Activated T-helper 1 cell treated with Interleukin-2 at 50 U/mL for 16 hours (primary cell): ENCODE data around the gene GDF7.
A peak's percentile ranks its signal among the peaks of the same experiment; 100 is the strongest.

Experiments
- DNase-seq: peaks from one replicate; pipeline ENCODE4 v3.0.0-alpha.2; 2020; ENCODE audit warnings: low read depth

The GDF7 gene

DNA sequence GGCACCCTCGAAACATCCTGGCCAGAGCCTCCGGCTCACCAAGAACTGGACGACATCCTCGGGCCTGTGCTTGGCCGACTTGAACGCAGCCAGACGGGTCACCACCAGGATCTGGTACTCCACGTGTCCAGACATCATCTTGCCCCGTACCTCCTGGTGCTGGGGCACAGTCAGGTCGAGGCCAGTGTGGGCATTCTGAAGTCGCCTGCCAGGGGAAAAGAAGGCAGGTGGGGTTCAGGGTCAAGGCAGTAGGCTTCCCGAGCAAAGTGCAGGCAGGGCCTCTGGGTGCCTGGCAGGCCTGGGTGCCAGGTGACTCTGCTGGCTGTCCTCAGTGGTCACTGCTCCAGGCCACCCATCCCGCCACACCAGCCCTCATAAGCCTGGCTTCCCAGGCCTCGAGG is 21.6 kb upstream of the GDF7 start:
- no peak for DNase-seq

DNA sequence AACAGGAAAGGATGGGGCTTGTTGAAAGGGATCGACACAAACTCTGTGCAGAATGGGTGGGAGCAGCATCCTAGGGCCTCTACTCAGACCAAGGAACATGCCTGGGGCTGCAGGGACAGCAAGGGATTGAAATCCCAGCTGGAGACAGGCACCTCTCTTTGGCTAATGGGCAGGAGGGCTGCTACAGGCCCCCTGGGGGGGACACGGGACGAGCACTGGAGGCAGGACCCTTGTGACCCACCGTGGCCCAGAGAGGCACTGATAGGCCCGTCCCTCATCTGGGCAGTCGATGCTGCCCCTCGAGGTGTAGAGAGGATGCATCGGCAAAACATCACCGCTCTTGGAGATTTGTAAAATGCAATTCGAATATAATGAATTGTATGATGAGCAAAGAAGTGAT is 21.2 kb upstream of the GDF7 start:
- no peak for DNase-seq

DNA sequence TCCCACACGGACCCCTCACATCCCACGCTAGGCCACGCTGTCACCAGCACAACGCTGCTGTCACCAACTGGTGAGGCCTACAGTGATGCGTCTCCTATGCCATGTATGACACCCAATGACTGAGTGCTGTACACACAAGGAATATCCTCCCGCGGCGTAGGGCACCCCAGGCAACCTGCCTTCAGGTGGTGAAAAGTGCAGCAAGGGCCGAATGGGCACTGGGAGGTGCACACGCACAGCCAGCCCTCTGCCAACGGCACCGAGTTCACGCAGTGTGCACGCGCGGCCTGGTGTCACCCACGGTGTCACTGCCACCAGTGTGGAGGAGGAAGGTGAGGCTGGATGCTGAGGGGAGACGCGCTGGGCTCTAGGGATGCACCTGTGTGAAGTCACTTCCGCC is 20.5 kb upstream of the GDF7 start:
- no peak for DNase-seq

DNA sequence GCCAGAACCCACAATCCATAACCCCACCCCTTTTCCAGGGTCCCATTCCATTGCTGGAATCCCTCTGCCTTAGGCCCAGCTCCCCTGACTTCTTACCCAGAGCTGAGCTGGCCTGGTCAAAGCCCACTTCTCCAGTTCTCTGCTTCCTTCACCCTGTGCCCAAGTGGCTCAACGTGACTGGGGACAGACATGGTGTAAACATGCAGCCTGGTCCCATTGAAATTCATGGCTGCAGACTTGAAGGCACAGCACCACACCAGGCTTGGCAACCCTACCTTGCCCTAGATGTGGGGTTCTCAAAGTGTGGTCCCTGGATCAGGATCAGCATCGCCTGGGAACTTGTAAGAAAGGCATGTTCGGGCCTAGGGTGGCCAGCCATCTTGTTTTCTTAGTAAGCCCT is 19.7 kb upstream of the GDF7 start:
- no peak for DNase-seq

DNA sequence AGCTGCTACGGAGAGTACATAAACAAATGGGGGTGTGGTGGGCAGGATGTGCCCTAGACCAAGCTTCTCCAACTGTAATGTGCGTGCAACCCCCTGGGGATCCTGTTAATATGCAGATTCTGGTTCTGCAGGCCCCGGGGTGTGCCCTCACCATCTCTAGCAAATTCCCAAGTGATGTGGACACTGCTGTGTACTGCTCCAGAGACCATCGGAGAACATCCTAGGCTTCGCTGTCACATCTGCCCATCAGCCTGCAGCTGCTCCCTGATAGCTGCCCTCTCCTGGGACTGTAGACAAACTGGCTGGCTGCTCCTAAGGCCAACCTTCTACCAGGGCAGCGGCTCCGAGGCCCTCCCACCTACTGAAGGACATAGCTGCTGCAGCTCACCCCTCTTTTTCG is 19.2 kb upstream of the GDF7 start:
- no peak for DNase-seq

DNA sequence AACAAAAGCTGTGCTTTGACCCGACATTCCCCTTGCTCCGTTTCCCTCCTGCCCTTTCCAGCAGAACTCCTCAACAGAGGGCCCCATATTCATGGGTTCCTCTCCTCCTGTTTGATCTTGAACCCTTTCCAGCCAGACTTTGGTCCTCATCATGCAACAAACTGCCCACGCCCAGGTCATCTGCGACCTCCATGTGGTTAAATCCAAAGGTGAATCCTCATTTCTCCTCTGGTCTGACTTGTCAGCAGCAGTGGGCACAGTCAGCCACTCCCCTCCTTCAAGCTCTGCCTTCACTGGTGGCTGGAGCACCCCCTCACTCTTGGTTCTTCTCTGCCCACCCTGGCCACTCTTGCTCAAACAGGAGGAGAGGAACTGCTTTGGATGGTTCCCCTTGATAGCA is 18.7 kb upstream of the GDF7 start:
- DNase-seq = no peak

DNA sequence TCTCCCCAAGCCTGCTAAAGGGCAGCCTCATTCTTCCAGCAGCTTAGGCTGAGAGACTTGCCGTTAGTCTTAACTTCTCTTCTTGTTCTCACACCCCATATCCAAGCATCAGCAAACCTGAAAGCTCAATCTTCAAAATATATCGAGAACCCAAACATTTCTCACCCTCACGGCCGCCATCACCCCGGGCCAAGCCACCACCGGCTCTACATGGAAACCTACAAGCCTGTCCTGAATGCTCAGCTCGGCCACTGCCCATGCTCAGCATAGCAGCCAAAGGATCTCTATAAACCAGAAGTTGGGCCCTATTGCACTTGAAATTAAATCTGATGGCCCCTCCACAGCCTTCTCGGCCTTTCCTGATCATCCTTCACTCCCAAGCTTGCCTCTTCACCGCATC is 18.1 kb upstream of the GDF7 start:
- DNase-seq = no peak

DNA sequence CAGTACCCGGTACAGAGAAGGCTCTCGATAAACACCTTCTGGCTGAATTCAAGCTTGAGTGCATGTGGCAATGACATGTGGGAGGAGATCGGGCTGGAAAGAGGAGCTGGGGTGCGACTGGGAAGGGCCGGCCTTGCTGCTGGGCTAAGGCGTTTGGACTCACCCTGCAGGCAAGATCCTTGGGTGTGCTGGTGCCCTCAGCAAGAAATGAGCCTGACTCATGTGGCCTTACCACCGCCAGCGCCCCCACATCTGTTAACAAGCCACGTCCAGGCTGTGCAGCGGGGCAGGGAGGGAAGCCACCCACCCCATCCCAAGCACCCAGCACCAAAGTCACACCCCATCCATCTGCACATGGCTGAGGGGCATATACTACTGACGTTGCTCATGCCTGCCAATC is 17.4 kb upstream of the GDF7 start:
- DNase-seq = no peak

DNA sequence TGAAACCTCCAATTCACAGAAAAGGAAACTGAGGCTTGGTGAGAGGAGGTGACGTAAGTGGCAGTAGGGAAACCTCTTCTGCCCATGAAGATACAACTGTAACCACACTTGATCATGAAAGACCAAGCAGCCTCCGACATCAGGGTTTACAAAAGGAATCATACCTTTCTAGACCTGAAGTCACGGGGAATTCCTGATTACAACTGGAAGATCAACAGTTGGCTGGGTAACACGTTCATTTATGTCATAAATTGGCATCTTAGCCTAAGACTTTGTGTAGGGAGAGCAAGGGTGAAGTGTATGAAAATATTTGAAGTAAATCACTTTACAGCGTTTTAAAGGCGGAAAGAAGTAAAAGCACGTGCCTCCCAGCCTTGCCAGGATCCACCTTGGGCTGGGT is 17.0 kb upstream of the GDF7 start:
- no peak for DNase-seq

DNA sequence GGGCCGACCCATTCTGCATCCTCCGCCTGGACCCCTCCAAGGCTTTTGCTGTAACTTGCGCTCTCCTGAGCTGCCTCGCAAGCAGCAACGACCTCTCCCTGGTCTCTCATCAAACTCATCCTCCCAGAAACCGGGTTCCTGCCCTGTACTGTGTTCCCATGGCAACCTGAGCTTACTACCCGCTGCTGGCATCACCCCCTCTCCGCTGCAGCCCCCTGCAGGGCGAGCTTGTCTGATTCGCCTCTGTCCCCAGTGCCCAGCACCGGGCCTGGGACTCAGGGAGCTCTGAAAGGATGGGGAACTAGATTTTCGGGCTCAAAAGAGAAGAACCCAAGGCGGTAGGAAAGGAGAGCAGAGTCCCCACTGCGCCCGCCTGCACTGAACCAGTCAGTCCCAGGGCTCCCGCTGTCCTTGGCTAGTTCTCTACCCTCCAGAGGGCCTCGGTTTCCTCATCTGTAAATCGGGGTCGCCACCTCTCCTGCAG is 16.5 kb upstream of the GDF7 start:
- DNase-seq = no peak

DNA sequence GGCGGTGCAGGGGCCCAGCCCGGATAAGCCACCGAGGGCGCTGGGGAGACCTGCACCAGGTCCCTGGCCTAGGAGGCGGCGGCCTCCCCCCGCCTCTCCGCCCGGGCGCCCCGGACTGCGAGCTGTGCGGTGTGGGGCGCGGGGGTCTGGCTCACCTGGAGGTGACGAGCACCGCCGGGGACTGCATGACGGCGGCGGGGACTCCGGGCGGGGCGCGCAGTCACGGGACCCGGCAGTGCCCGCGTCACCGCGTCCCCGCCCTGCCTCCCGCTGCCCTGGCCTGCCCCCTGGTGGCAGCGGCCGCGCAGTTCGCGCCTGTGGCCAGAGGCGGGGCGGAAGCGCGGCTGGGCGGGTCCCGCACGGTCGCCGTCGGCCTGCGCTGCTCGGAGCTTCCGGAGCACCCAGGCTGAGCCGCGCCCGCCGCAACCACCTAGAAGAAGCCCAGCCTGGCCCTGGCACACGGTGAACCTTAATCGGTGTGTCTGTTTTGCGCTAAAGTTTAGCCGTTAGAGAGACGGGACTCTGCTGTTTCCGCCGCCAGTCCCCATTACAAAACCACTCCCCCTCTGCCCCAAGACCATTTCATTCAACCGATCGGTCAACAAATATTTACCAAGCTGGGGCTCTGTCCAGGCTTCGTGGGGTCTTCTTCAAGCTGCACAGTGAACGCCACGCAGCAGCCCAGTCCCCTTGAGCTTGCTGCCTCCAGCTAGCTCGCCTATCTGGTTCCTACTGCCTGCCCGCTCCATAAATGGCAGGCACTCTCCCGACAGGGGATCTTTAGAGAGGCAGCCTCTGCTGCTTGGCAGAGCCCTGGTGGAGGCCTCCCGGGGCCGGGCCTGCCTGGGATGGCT is 15.8 kb upstream of the GDF7 start, which contains the start of gene HS1BP3:
HS1BP3 (minus strand) TSS at position 222 of the 854 bp plus-strand sequence; CDS start at position 187, 35 bp downstream.
- DNase-seq = peak; percentile 88

DNA sequence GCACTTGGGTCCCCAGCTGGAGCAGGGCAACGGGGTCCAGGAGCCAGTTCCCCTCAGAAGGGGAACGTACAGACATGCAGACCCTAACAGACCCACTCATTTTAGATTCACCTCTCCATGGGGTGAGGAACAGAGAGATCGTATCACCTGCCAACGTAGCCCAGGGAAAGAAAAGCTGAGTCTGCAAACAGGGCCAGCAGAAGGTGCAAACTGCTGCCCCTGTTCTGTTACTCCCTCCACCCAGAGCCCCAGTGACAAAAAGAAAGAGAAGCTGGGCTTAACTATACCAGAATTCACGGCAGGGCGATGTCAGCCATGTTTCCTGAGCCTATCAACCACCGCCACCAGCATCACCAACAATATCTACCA is 15.2 kb upstream of the GDF7 start:
- no peak for DNase-seq

DNA sequence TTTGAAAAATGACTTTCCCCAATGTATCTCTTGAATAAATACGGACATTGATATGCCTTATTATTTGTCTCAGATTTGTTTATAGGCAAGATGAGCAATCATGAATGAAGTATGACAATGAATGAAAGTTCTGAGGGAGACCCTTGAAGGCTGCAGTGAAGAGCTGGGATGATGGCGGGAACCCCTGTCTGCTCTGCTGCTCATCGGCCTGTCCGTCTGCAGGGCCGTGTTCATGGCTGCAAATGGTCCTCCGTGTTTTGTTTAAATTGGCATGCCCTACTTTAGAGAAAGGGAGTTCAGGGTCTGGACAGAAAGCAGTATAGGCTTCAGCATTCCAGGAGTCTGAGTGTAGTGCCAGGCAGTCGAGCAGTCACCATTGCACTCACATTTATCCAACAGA is 14.8 kb upstream of the GDF7 start:
- no peak for DNase-seq

DNA sequence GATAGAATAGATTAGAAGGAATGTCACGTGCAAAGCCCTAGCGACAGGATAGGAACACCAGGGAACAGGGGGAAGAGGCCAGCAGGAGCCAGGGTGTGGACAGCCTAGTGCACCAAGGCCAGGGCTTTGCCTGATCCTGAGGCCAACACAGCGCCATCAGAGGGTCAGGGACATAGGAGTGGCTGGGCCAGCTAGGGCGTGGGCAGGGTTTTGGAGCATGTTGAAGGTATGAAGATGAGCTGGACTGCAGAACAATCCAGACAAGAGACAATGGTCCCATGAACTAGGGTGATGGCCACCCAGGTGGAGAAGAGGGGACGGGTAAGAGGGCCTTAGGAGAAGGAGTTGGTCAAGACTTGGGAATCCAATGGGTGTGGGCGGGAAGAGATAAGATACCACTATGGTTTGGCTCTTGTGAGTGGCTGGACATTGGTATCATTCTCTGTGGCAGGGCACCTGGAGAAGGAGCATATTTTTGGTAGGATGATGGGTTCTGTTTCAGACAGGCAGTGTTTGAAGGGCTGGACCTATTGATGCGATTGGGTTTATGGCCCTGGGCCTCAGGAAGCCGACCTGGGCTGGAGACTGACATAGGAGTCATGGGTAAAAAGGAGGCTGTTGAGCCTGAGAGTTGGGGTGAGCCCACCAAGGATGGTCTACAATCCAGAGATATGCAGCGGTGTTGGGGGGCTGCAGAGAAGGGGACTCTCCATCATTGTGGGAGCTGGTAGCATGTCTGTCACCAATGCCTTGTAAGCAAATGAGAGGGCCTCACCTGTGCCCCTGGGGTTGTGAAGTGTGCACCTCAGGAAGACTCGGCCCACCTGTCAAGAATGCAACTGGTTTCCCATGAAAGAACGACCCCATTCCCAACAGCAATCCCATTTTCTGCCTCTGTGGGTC is 14.0 kb upstream of the GDF7 start:
- DNase-seq = no peak

DNA sequence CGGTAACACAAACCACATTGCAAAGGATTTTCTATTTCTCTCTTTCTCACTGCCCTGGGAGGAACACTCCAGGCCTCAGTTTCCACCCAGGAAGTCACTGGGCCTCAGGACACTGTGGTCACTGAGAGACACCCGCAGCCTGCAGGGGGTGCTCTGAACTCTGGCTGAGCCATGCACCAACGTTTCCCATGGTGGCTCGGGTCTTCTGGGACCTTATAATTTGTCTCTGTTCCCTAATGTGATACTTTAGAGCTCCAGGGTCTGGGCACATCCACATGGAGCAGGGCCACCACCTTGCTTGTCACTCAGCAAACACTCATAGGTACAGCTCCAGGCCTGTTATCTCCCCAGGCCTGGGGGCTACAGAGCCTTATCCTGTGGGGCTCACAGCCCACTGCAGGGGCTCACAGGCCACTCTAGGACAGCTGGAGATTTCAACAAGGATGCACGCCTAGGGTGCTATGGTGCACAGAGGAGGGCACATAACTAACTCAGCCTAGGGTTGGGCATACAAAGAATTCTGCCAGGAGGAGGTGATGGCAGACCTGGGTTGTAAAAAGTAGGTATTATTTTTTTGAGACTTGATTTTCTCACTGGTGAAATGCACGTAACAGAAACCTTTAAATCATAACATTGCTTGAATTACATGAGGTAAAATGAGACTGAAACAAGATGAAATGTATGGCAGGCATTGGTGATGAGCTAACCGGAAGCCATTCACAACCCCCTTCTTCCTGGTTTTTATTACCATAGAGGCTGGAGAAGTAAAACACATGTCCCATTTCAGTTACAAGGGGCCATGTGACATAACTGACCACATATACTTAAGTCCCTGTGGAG is 13.0 kb upstream of the GDF7 start:
- DNase-seq = no peak

DNA sequence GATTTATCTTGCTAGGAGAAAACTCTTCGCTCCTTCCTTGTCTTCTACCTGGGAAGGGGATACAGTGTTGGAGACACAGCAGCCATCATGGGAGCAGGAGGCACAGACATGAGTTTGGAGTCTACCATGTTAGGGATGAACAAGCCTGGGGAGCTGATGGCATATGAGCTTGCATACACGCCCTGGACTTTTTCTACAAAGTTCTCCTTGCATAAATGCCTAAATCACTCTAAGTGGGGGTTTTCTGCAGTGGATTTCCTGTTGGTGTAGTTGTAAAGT is 12.5 kb upstream of the GDF7 start:
- DNase-seq = no peak

DNA sequence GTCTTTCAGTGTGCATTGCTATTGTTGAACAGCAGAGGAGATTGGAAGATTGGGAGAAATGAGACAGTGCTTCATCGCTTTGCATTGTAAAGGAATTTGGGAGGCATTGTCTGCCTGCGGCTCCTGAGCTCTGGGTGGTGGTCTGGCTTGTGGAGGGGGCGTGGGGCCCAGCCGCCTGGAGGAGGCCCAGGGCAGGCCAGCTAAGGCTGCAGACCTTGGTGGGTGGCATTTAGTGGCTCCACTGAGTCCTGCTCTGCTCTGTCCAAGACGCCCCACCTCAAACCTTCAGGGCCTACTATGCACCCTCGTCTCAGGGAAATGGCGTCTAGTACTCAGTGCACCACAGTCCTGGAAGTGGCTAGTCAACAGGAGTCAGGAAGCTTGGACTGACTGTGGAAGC is 10.4 kb upstream of the GDF7 start:
- DNase-seq = no peak

DNA sequence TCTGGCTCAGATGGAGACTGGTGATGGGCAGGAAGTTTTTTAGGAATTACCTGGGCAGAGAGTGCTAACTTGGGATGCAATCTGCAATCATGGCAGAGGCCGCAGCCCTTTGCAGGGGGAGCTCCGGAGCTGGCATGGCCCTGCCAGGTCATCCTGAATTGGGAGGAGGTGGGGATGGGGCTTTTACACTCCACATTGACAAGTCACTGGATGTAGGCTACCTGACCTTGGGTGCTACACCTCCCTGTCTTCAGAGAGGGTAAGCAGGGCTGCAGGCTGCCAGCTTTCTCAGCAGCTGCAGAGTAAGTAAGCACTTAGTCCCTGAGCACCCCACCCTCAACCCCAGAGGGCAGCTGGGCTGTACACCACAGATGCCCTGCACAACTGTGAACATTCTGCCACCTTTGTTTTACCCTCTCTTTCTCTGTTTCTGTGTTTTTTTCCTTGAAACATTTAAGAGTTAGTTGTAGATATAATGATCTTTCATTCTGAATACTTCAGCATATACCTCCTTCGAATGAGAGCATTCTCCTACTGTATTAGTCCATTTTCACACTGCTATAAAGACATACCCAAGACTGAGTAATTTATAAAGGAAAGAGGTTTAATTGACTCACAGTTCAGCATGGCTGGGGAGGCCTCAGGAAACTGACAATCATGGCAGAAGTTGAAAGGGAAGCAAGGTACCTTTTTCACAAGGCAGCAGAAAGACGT is 9.3 kb upstream of the GDF7 start:
- no peak for DNase-seq

DNA sequence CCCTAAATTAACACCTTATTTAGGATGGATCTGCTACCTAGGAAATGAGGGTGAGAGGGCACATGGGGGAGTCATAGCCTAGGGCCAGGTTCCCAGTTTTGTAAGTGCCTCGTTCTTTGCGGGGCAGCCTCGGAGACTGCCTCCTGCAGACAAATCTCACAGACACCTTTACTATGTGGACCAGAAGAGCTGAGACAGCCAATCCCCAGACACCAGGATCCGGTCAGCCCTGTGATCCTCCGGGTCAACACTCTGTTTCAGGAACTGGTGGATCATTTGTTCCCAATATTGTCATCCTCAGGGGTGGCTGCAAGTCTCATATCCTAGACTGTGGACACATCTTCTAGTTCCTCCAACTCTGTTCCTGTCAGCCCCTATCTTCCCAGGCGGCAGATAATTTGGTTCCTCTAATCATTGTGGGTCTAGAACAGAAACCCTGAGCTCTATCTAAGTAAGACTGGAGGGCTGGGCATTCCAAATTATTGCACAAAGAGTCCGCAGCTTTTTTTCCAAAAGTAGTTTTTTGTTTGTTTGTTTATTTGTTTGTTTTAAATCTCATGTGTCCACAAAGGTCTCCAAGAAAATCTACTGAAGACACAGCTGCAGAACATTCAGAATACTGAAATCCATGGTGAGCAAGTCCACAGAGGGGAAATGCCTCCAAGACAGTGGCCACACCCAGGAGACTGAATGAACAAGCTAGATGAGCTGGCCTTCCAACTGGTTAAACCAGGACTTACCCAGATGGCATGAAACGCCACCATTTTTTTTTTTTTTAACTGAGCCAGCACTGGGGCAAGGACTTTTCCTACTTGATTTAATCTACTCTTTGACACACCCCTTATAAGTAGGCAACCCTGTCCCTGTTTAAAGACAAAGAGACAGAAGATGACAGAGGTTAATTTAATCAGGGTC is 6.2 kb upstream of the GDF7 start:
- DNase-seq = no peak

DNA sequence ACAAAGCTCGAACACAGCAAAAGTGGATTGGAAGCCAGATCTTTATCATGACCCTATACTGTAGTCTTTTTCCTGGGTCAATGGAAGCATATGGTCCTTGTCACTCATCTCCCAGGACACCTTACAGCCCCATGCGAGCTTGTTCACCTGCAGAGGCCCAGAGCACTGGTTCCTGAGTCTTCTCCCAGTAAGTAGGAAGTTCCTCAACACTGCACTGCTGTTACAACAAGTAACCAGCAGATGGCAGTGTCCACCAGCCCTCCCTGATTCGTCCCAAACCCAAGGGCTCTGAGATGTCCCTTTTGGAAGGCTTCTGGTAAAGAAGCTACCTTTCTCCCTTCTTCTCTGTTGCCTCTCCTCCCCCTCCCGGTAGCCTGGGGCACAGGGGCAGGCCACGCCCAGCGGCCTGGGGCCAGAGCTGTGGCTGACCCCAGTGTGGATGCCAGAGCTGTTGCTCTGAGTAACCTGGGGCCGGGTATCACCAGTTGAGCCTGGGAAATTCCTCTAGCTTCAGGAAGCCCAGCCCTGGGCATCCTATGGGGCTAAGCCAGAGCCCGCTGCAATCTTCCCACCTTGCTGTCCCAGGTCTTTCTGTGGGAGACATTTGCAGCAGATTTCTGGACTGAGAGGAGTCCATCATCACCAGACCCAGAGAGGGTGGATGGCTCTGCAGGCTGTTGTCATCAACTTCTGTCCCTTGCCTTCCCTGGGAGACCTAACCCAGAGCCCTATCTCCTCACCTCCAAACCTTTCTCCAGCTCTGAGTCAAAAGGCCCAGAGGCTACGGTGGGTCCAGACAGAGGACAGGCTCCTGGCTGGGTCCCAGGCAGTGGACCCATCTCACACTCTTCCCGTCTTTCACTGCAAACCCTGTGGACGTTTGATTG is 5.3 kb upstream of the GDF7 start:
- peak; percentile 44 for DNase-seq
